Stimulated activated CD8-positive, alpha-beta memory T cell treated with anti-CD3 and anti-CD28 coated beads, Interleukin-4, amount 100 ng/mL, for 4 hours (primary cell): Measurements from ENCODE around the gene KATNB1.

Source experiments
- DNase-seq, 2 donors: peaks; one replicate each; pipeline ENCODE4 v3.0.0-alpha.2; 2020; ENCODE audit warnings: low read depth in 2 of 2, low spot score in 1 of 2

The KATNB1 gene

DNA sequence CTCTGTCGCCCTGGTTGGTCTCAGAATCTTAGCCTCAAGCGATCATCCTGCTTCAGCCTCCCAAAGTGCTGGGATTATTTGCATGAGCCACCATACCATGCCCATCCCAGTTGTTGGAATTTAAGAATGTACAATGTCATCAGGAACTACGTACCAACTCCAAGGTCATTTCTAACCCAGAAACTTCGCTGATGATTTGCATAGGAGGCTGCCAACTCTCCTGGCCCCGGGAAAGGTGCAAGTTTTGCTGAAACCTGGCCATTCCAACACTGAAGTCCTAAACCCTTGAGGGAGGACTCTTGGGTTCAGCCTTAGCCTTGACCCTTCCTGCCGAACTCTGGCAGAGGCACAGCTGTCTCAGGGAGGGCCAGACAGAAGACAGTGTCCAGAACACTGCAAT is 69.6 kb downstream of the KATNB1 start:
- no peak for DNase-seq
